HepG2 (cell line): ENCODE results near the gene HOXA10.

Experiments
- ATF1 ChIP-seq: IDR thresholded peaks from 2 replicates; pipeline ENCODE4 v1.6.1; 2016; ENCODE audit warnings: mild to moderate bottlenecking, control low read depth
- CBX2 ChIP-seq, 2 experiments: fragments of 200-600 bp in 1 of 2; sonication (generic); formaldehyde crosslinking in 1 of 2; IDR thresholded peaks; 2 replicates each; pipeline versions ENCODE4 v1.7.0 to v1.8.1; 2018 to 2022; ENCODE audit warnings: low read depth in 2 of 2, low read length in 1 of 2, mild to moderate bottlenecking in 1 of 2, missing genetic modification reagents in 1 of 2
- HMG20B ChIP-seq: conservative IDR thresholded peaks from 2 replicates; pipeline ENCODE4 v1.6.1; 2016; ENCODE audit warnings: missing genetic modification reagents, missing compliant biosample characterization
- RBFOX2 ChIP-seq: fragments of 200-400 bp; formaldehyde crosslinking; IDR thresholded peaks from 2 replicates; pipeline ENCODE4 v1.6.1; 2017; ENCODE audit warnings: low read depth, mild to moderate bottlenecking, low read length
- TOE1 ChIP-seq: sonication (generic); formaldehyde crosslinking; IDR thresholded peaks from 2 replicates; pipeline ENCODE4 v1.4.0; 2020; ENCODE audit warnings: mild to moderate bottlenecking, missing genetic modification reagents
- ZNF792 ChIP-seq: IDR thresholded peaks from 2 replicates; pipeline ENCODE4 v1.6.1; 2016
- TF ChIP-seq, protein P1 (sequence below): sonication (generic); formaldehyde crosslinking; IDR thresholded peaks from 2 replicates; pipeline ENCODE4 v1.5.1; 2020; ENCODE audit warnings: mild to moderate bottlenecking, missing genetic modification reagents, borderline replicate concordance

DNA sequence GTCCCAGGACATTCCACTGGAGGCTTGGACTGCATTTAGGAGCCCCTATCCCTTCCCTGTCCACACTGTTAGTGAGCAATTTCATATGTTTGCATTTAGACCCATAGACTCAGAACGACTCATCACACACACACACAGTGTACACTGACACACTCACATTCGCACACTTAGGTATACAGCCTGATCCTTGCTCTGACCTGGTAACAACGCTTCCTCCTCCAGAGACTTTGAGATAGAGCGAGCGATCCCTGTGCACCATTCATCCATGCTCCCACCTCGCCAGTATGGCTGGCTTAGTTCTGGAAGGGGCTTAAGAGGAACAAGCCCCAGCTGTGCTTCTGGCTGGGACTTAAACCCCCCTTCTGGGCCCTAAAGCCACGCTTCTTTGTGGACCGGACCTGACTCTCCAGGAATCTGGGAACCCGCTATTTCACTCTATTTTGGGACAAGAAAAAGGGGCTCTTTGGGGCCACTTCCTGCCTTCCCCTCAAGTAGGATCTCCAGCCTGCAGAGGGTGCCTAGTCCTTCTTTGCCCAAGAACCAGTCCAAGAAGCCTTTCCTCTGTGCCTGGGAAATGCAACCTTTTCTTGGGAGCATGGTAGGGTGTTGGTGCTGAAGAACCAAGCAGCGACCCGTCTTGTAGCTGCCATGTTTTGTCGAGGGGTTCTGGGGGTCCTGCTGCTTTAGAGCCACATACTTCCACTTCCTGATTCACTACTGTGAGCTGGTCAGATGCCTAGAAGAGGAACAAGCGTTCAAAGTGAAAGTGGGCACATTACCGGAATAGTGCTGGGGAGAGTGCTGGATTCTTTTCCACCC, 26.9 kb upstream of the HOXA10 start:
- TF ChIP-seq HMG20B (CRISPR knock-in tag) (no peak), CBX2 (IDR thresholded peaks at IDR 0.05; ENCODE audit: low read depth, low read length) (no peak; the same call in 1 of the 2 replicates), CBX2 (CRISPR knock-in tag; IDR thresholded peaks at IDR 0.05; ENCODE audit: low read depth) (no peak), TOE1 (no peak), ZNF792 (no peak), ATF1 (CRISPR knock-in tag) (no peak), RBFOX2 (no peak)
- TF ChIP-seq, protein P1, sequence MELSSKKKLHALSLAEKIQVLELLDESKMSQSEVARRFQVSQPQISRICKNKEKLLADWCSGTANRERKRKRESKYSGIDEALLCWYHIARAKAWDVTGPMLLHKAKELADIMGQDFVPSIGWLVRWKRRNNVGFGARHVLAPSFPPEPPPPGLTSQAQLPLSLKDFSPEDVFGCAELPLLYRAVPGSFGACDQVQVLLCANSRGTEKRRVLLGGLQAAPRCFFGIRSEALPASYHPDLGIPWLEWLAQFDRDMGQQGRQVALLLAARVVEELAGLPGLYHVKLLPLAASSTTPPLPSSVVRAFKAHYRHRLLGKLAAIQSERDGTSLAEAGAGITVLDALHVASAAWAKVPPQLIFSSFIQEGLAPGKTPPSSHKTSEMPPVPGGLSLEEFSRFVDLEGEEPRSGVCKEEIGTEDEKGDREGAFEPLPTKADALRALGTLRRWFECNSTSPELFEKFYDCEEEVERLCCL (CRISPR knock-in tag): no peak
